ENCODE measurements around the gene USP22. TPM values are rescaled to one million over a fixed set of nuclear protein-coding genes. Genes with fewer than 3 reads are reported as not detected.

The USP22 gene
- total and polyA plus RNA-seq, 2 of the 8 experiments (the other 6 are each of a cell fraction or from before 2014, with no cell fraction given): 221 to 316 TPM

DNA sequence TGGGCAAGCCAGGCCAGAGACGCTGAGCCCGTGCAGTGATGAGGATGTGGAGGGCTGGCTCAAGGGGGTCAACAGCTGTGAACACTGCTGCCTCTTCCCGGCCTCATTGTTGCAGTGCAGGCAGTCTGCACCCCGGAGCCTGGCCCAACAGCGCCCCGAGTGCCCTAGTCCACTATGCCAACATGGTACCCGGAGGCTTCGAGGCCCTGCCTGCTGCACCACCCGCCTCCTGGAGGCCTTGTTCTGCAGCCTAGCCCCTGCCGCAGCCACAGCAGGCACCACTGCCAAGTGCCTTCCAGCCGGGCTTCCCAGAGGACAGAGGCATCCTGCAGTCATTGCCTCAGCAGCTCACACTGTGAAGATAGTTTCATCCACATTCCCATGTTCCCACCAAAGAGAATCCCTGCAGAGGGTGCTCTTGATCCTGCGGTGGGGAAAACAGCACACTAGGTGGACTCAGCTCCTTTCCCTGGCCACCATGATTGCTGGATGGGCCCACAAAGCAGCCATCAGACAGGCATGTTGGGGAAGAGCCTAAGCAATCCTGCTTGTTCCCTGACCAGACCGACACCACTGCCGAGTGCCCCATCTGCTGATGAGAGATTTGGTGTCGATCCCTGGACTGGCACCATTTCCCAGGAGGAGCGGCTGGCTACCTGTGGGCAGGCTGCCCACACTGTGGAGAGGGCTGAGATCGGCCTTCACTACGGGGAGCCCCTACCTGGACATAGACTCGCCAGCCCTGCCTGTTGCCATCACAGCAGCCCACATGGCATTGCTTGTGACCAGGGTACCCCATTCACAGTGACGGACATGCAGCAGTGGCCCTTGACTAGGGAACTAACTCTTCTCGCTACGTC, 44.9 kb downstream of the USP22 start:
- H3K36me3 ChIP-seq (ENCODE audit: control insufficient read depth in 2 of 4, insufficient read depth in 4 of 4, low read length in 3 of 4): peaks cover 12 to 31% (median 17%) of the 10 kb centered on the region in 4 experiments
- H2BK120ac ChIP-seq (replicated peaks; ENCODE audit: low read depth, low read length): no peak overlapping the region
- no peak overlapping the region for H2BK15ac ChIP-seq (ENCODE audit: low read length)
- no peak overlapping the region for H3K27ac ChIP-seq (ENCODE audit: low read depth, low read length)
- H3K4ac ChIP-seq (replicated peaks; ENCODE audit: insufficient read length, low read depth, low read length): no peak overlapping the region
- no peak overlapping the region for H3K4me2 ChIP-seq (ENCODE audit: insufficient read depth in 1 of 2, low read depth in 2 of 2, low read length in 2 of 2)
- POLR2A ChIA-PET (ENCODE audit: partially characterized antibody): interaction anchor here (0.6 to 2.2 kb wide), 12 partner anchors 9 to 130 kb away, joined by 3 to 10 read pairs (median 4); partner anchors contain the start of gene USP22
- H2BK5ac ChIP-seq (ENCODE audit: low read depth, low read length): 0 out of 2 replicates have a peak overlapping the region, but pooled peaks have one; percentile 1
- no peak overlapping the region for H4K91ac ChIP-seq (replicated peaks; ENCODE audit: insufficient read length, low read length)
- DNase-seq (ENCODE audit: low read depth in 1 of 2, low spot score in 2 of 2) (peak in 1 of 2 experiments; percentile 61), FAIRE-seq (no peak)
- no peaks in the 10 kb centered on the region for H3K27me3 ChIP-seq (replicated peaks in 1 of 4; ENCODE audit: control insufficient read depth in 3 of 4, extremely low read depth in 1 of 4, insufficient read depth in 3 of 4, low read length in 3 of 4)
- no peak overlapping the region for H3K23ac ChIP-seq (ENCODE audit: insufficient read length)
- H3K23me2 ChIP-seq (ENCODE audit: low read depth, low read length): no peaks in the 10 kb centered on the region
- no peak overlapping the region for H2AK5ac ChIP-seq (ENCODE audit: low read depth, low read length)
- peaks cover 16 to 23% of the 10 kb centered on the region in 2 experiments for H4K20me1 ChIP-seq (replicated peaks in 1 of 2; ENCODE audit: control insufficient read depth in 1 of 2, insufficient read depth in 2 of 2, low read length in 2 of 2)
- H3K56ac ChIP-seq (replicated peaks; ENCODE audit: insufficient read length, low read depth, low read length): no peak overlapping the region
- H2BK20ac ChIP-seq (ENCODE audit: low read length): no peak overlapping the region
- H3K18ac ChIP-seq (ENCODE audit: extremely low read depth, low read length): peak overlapping the region; percentile 7; the same call in 1 of the 2 replicates
- H3K79me2 ChIP-seq (ENCODE audit: control insufficient read depth in 1 of 2, insufficient read depth in 2 of 2, low read length in 2 of 2): peaks cover 0 to 3% of the 10 kb centered on the region in 2 experiments; a peak in 2 of 4 replicates
- H3K9ac ChIP-seq (replicated peaks in 1 of 4; ENCODE audit: extremely low read depth in 1 of 4, low read depth in 3 of 4, low read length in 3 of 4): no peak overlapping the region
- CTCF ChIA-PET (ENCODE audit: partially characterized antibody): no interaction called here
- no peak overlapping the region for H2BK12ac ChIP-seq (ENCODE audit: low read depth, low read length)
- no peak overlapping the region for H4K5ac ChIP-seq (ENCODE audit: insufficient read length, low read depth, low read length)
- WGBS, 2 experiments (ENCODE audit: extremely low coverage in 1 of 2, insufficient coverage in 1 of 2, insufficient read length in 1 of 2, insufficient replicate concordance in 2 of 2, low coverage in 1 of 2, low lambda C conversion rate in 2 of 2, missing lambda C conversion rate in 1 of 2): 83% methylated on average over 22 of the region's 22 CpGs; no CpG with 5 or more reads in 1 of the 2 experiments
- H3K4me1 ChIP-seq (replicated peaks in 1 of 4; ENCODE audit: control insufficient read depth in 3 of 4, insufficient read depth in 4 of 4, low read length in 3 of 4): peaks cover 0 to 5% (median 3%) of the 10 kb centered on the region in 4 experiments; a peak in 4 of 7 replicates
- H3K4me3 ChIP-seq (ENCODE audit: extremely low read depth in 1 of 4, insufficient read depth in 2 of 4, low read depth in 3 of 4, low read length in 4 of 4): no peak overlapping the region
- peaks cover 0 to 5% of the 10 kb centered on the region in 2 experiments; a peak in 1 of 4 replicates for H3K9me3 ChIP-seq (ENCODE audit: insufficient read depth in 2 of 2, low read depth in 1 of 2, low read length in 1 of 2)
- peaks cover 2% of the 10 kb centered on the region for H3K79me1 ChIP-seq (ENCODE audit: low read depth, low read length)
- no peak overlapping the region for H4K8ac ChIP-seq (ENCODE audit: extremely low read depth, insufficient read depth, low read length)
- H2AFZ ChIP-seq (ENCODE audit: low read length): no peak overlapping the region
- H3K14ac ChIP-seq (ENCODE audit: insufficient read length): no peak overlapping the region
- TF ChIP-seq POLR2AphosphoS5 (IDR thresholded peaks at IDR 0.05; ENCODE audit: low read depth, low read length): peak; percentile 23; the same call in 1 of the 2 replicates
- TF ChIP-seq RFX5 (IDR thresholded peaks at IDR 0.05; ENCODE audit: borderline replicate concordance, low read depth, low read length): no peak
- no peak for TF ChIP-seq SRF (IDR thresholded peaks at IDR 0.05; ENCODE audit: low read depth, low read length)
- no peak for TF ChIP-seq RBBP5 (IDR thresholded peaks at IDR 0.05; ENCODE audit: borderline replicate concordance, low read depth, low read length)
- no peak for TF ChIP-seq BRCA1 (IDR thresholded peaks at IDR 0.05; ENCODE audit: low read depth, low read length)
- TF ChIP-seq BACH1 (IDR thresholded peaks at IDR 0.05; ENCODE audit: low read length): no peak
- TF ChIP-seq, protein P1, sequence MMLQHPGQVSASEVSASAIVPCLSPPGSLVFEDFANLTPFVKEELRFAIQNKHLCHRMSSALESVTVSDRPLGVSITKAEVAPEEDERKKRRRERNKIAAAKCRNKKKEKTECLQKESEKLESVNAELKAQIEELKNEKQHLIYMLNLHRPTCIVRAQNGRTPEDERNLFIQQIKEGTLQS (IDR thresholded peaks at IDR 0.05; ENCODE audit: insufficient read depth, low read depth, low read length): no peak
- no peak for TF ChIP-seq BCL11A (IDR thresholded peaks at IDR 0.05; ENCODE audit: low read depth in 2 of 2, low read length in 2 of 2)
- TF ChIP-seq EP300 (IDR thresholded peaks at IDR 0.05; ENCODE audit: borderline replicate concordance in 1 of 2, low read depth in 2 of 2, low read length in 2 of 2): no peak
- TF ChIP-seq HDAC2 (IDR thresholded peaks at IDR 0.05; ENCODE audit: borderline replicate concordance in 1 of 2, low read depth in 2 of 2, low read length in 2 of 2): no peak

All from H1 (cell line).